ENCODE data around the gene C5orf52. TPM values are rescaled to one million over a fixed set of nuclear protein-coding genes. Genes with fewer than 3 reads are reported as not detected.
"Not testable (repeated sequence)": the region's sequence is repeated elsewhere in the genome, so short reads cannot be mapped to it uniquely, and the experiment has no call there.

The C5orf52 gene
- total RNA-seq, 2 donors from 2014 or later = not detected

DNA sequence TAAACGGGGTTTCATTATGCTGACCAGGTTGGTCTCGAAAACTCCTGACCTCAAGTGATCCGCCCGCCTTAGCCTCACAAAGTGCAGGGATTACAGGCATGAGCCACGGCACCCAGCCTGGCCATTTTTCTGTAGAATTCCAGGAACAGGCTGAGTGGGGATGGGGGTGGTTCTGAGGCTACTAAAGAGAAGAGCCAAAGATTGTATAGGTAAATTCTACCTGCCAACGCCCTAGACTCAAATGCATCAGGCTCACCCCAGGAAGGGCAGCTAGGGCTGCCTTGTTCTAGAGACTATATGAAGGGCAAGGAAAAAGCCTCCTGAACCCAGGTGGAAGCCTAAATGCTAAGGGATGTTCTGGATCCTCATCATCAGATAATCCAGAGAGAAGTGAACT, 1.6 kb upstream of the C5orf52 start:
- TF ChIP-seq, protein P1, sequence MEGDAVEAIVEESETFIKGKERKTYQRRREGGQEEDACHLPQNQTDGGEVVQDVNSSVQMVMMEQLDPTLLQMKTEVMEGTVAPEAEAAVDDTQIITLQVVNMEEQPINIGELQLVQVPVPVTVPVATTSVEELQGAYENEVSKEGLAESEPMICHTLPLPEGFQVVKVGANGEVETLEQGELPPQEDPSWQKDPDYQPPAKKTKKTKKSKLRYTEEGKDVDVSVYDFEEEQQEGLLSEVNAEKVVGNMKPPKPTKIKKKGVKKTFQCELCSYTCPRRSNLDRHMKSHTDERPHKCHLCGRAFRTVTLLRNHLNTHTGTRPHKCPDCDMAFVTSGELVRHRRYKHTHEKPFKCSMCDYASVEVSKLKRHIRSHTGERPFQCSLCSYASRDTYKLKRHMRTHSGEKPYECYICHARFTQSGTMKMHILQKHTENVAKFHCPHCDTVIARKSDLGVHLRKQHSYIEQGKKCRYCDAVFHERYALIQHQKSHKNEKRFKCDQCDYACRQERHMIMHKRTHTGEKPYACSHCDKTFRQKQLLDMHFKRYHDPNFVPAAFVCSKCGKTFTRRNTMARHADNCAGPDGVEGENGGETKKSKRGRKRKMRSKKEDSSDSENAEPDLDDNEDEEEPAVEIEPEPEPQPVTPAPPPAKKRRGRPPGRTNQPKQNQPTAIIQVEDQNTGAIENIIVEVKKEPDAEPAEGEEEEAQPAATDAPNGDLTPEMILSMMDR (IDR thresholded peaks at IDR 0.05) = no peak
- no peak overlapping the region for H3K4me3 ChIP-seq
- no peaks in the 10 kb centered on the region for H3K9me3 ChIP-seq
- H3K4me1 ChIP-seq = peaks cover 0 to 7% of the 10 kb centered on the region in 2 donors
- H3K27ac ChIP-seq = no peak overlapping the region
- DNase-seq (ENCODE audit: low spot score) = no peak
- no peaks in the 10 kb centered on the region for H3K27me3 ChIP-seq
- no peaks in the 10 kb centered on the region for H3K36me3 ChIP-seq

DNA sequence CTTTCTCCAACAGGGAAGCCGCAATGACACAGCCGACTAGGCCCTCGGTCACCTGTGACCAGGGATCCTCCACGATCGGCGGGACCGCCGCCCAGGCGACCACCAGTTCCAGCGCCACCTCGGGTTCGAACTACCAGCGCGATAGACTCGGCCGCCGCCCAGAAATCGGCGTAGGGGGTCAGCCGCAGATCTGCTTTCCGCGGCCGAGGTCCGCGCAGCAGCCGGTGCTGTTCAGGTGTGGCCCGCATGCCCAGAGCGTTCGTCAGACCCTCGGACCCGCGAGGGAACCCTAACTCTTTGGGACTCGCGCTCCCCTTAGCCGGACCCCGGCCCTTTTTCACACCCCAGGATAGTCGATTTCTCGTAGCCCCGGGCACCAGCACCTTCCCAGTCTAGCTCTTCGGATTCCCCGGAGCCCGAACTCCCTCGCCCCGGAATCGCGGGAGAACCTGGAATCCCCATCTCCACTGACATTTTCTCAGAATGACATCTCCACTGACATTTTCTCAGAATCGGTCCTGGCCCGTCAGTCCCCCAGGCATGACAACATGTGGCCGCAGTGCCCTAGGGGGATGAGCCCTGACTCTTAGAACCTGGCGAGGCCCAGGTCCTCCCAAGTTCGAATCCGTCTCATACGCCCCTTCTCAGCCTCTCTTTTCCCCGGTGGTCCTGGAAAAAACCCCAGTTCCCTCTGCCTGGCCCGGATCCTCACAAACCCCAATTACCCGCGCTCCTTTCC, 428 bp downstream of the C5orf52 start:
- Histone ChIP-seq H3K27ac (no peak overlapping the region), H3K36me3 (no peaks in the 10 kb centered on the region), H3K4me3 (peak overlapping the region; percentile 44 to 60), H3K9me3 (no peaks in the 10 kb centered on the region), H3K4me1 (peaks cover 0 to 7% of the 10 kb centered on the region in 2 donors), H3K27me3 (no peaks in the 10 kb centered on the region)
- TF ChIP-seq, protein P1 (IDR thresholded peaks at IDR 0.05) = no peak
- DNase-seq (ENCODE audit: low spot score) = peak; percentile 51

DNA sequence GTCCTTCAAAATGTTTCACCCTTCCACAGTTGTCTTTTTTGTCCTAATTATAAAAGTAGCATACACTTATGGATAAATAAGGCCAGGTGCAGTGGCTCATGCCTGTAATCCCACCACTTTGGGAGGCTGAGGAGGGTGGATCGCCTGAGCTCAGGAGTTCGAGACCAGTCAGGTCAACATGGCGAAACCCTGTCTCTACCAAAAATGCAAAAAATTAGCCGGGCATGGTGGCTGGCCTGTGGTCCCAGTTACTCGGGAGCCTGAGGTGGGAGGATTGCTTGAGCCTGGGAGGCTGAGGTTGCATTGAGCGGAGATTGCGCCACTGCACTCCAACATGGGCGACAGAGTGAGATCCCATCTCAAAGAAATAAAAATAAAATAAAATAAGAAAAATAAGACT, 1.6 kb downstream of the C5orf52 start:
- TF ChIP-seq, protein P1 (IDR thresholded peaks at IDR 0.05) = no peak
- H3K4me3 ChIP-seq = no peak overlapping the region
- no peaks in the 10 kb centered on the region for H3K9me3 ChIP-seq
- no peaks in the 10 kb centered on the region for H3K36me3 ChIP-seq
- peak; percentile 43 for DNase-seq (ENCODE audit: low spot score)
- no peak overlapping the region for H3K27ac ChIP-seq
- no peaks in the 10 kb centered on the region for H3K27me3 ChIP-seq
- H3K4me1 ChIP-seq = peaks cover 0 to 7% of the 10 kb centered on the region in 2 donors

DNA sequence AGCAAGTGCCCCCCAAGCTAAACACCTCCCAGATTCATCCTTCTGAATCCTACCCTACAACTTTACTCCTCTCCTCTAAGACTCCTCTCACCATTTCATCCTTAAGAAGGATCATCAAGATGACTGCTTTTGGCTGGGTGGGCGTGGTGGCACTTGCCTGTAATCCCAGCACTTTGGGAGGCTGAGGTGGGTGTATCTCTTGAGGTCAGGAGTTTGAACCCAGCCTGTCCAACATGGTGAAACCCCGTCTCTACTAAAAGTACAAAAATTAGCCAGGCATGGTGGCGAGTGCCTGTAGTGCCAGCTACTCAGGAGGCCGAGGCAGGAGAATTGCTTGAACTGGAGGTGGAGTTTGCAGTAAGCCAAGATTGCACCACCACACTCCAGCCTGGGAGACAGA, 3.0 kb downstream of the C5orf52 start:
- H3K27me3 ChIP-seq, H3K9me3 ChIP-seq, H3K27ac ChIP-seq, H3K4me1 ChIP-seq, H3K36me3 ChIP-seq, H3K4me3 ChIP-seq: not testable (repeated sequence)
- DNase-seq (ENCODE audit: low spot score) = peak; percentile 34

DNA sequence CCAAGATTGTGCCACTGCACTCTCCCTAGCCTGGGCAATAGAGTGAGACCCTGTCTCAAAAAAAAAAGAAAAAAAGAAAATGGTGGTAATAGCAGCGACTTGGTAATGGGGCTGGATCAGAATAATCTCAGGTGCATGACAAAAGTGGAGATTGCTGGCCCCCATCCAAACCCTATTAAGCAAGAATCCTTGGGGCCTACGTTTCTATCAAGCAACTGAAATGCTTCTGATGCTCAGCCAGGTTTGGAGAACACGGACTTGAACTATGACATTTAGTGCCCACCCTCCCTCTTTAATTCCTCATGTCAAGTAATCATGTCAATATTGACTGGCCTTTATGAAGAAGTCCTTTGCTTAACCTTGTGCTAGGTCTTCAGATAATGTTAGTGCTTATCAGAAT, 6.6 kb downstream of the C5orf52 start:
- TF ChIP-seq, protein P1 (IDR thresholded peaks at IDR 0.05) = no peak
- H3K27ac ChIP-seq = no peak overlapping the region
- H3K4me1 ChIP-seq = no peaks in the 10 kb centered on the region
- H3K4me3 ChIP-seq = no peak overlapping the region
- no peaks in the 10 kb centered on the region for H3K36me3 ChIP-seq
- no peak for DNase-seq (ENCODE audit: low spot score)
- H3K27me3 ChIP-seq = no peaks in the 10 kb centered on the region
- no peaks in the 10 kb centered on the region for H3K9me3 ChIP-seq

DNA sequence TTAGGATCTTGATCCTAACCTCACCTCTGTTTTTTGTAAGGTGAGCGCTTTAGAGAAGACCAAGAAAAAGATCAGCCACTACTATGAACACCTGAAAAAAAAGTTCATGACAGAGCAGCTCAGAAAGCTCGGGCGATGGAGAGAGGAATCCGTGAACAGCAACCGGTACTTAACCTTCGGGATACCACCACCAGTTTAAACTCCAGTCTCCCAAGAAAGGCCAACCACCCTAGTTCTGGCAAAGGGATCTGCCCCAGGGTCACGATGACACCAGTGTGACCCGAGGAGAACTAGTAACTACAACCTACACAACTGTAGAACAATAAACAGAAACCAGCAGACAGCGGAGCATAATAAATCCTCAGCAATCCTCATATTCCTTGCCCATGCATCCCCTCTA, 8.5 kb downstream of the C5orf52 start:
- H3K9me3 ChIP-seq = no peaks in the 10 kb centered on the region

More for the DNA sequence above, 8.5 kb downstream of the C5orf52 start:
- no peaks in the 10 kb centered on the region for H3K27me3 ChIP-seq
- peak; percentile 16 for DNase-seq (ENCODE audit: low spot score)
- H3K36me3 ChIP-seq = no peaks in the 10 kb centered on the region
- TF ChIP-seq, protein P1 (IDR thresholded peaks at IDR 0.05) = no peak
- no peak overlapping the region for H3K4me3 ChIP-seq
- no peak overlapping the region for H3K27ac ChIP-seq
- H3K4me1 ChIP-seq = no peaks in the 10 kb centered on the region
